Nephron progenitor cell (in vitro differentiated cells): ENCODE measurements around the gene CLN5.
A peak's percentile ranks its signal among the peaks of the same experiment; 100 is the strongest.

Experiments used
- DNase-seq: peaks from one replicate; pipeline ENCODE4 v3.0.0; 2021
- H3K27ac Mint-ChIP-seq: 2 replicates; pipeline ENCODE4 v1.8.0; 2021; ENCODE audit warnings: mild to moderate bottlenecking, moderate library complexity, mixed read lengths
- H3K27me3 Mint-ChIP-seq: 2 replicates; pipeline ENCODE4 v1.8.0; 2021; ENCODE audit warnings: mild to moderate bottlenecking, low read depth, mixed read lengths; ENCODE audit not compliant: poor library complexity
- H3K36me3 Mint-ChIP-seq: 2 replicates; pipeline ENCODE4 v1.8.0; 2021; ENCODE audit warnings: low read depth, mixed read lengths
- H3K4me1 Mint-ChIP-seq: 2 replicates; pipeline ENCODE4 v1.8.0; 2021; ENCODE audit warnings: mixed read lengths
- H3K4me3 Mint-ChIP-seq: 2 replicates; pipeline ENCODE4 v1.8.0; 2021; ENCODE audit warnings: mild to moderate bottlenecking, moderate library complexity, mixed read lengths
- H3K9me3 Mint-ChIP-seq: 2 replicates; pipeline ENCODE4 v1.8.0; 2021; ENCODE audit warnings: mild to moderate bottlenecking, moderate library complexity, mixed read lengths
- TF ChIP-seq, protein P1 (sequence below): fragments of 200-600 bp; sonication (generic); IDR thresholded peaks from 2 replicates; pipeline ENCODE4 v1.5.0; 2021; ENCODE audit warnings: antibody characterized with exemption

The CLN5 gene

DNA sequence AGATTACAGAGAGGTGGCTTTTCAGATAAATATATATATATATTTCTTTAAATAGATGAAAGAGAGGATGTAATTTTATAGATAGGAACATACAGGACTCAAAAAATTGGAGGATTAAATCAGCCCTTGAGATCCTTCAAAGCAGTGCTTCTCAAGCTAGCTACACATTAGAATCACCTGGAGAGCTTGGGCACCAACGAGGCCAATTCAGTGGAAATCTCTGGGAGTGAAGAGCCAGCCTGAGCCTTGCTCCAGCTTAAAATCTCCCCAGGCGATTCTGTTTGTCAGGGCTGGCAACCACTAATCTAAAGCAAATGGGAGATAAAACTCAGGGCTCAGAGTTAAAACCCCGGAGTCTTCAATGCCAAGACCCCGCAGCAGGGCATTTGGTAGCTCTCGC, 15.0 kb upstream of the CLN5 start:
- no peak for DNase-seq
- TF ChIP-seq, protein P1, sequence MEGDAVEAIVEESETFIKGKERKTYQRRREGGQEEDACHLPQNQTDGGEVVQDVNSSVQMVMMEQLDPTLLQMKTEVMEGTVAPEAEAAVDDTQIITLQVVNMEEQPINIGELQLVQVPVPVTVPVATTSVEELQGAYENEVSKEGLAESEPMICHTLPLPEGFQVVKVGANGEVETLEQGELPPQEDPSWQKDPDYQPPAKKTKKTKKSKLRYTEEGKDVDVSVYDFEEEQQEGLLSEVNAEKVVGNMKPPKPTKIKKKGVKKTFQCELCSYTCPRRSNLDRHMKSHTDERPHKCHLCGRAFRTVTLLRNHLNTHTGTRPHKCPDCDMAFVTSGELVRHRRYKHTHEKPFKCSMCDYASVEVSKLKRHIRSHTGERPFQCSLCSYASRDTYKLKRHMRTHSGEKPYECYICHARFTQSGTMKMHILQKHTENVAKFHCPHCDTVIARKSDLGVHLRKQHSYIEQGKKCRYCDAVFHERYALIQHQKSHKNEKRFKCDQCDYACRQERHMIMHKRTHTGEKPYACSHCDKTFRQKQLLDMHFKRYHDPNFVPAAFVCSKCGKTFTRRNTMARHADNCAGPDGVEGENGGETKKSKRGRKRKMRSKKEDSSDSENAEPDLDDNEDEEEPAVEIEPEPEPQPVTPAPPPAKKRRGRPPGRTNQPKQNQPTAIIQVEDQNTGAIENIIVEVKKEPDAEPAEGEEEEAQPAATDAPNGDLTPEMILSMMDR, result no peak
- no peak overlapping the region for H3K27ac Mint-ChIP-seq
- H3K36me3 Mint-ChIP-seq, result no peaks in the 10 kb centered on the region
- peaks cover 25% of the 10 kb centered on the region for H3K27me3 Mint-ChIP-seq
- H3K4me3 Mint-ChIP-seq, result no peak overlapping the region
- H3K4me1 Mint-ChIP-seq, result peaks cover 16% of the 10 kb centered on the region
- H3K9me3 Mint-ChIP-seq, result peaks cover 5% of the 10 kb centered on the region

DNA sequence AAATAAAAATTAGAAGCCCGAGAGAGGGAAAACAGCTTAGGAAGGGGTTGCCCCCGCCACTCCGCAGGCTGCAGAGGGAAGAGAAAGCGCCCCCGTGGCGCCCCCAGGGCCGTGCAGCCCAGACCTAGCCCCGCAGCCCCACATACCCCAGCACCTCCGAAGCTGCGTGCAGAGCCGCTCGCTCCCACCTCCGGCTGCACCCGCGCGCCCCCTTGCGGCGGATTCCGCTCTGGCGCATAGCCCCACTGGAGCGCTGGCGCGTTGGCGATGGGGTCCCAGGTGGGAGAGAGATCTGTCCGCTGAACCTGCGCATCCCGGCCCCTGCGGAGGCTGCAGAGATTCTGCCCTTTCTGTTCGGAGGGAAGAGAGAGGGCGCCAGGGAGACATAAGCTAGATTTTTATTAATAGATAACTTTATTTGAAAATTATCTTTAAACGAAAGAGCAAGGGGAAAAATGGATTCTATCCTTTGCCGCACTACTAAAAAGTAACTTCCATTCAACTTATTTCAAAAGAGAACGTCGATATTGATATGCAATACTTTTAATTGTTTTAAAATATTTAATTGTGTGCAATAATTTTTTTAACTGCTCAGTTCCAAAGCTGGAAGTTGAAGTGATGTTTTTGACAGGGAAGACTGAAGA, 11.7 kb upstream of the CLN5 start:
- Mint-ChIP-seq H3K27me3 (peaks cover 35% of the 10 kb centered on the region), H3K27ac (no peak overlapping the region), H3K9me3 (no peaks in the 10 kb centered on the region), H3K4me3 (no peak overlapping the region), H3K4me1 (peaks cover 6% of the 10 kb centered on the region), H3K36me3 (no peaks in the 10 kb centered on the region)
- TF ChIP-seq, protein P1, result peak; percentile 95
- DNase-seq, result peak; percentile 96

DNA sequence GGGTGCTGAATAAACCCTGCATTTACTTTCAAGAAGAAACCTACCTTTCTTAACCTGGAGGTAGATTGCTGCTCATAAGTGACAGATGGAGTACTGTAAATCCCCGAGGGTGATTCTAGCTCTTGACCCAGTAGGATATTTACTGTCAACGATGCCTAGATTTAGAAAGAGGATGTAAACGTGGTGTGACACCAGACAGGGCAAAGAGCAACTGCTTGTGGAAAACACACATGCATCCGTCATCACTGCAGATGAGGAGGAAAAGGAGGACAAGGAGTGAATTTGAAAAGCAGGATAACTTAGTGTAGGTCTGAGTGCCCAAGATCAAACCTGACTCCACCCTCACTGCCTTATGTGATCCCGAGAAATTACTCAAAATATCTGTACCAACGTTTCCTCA, 9.8 kb upstream of the CLN5 start:
- Mint-ChIP-seq H3K36me3 (no peaks in the 10 kb centered on the region), H3K4me3 (no peak overlapping the region), H3K4me1 (no peaks in the 10 kb centered on the region), H3K27me3 (peaks cover 52% of the 10 kb centered on the region), H3K9me3 (no peaks in the 10 kb centered on the region), H3K27ac (no peak overlapping the region)
- no peak for DNase-seq
- TF ChIP-seq, protein P1, result no peak

DNA sequence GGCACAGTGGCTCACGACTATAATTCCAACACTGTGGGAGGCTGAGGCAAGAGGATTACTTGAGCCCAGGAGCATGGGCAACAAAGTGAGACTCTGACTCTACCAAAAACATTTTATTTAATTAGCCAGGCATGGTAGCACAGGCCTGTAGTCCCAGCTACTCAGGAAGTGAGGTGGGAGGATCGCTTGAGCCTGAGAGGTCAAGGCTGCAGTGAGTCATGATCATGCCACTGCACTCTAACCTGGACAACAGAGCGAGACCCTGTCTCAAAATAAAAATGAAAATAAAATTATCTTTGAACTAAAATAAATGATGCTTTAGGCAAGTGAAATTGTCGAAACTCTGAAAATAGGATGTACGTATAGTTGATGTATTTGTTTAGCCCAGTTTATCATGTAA, 8.2 kb upstream of the CLN5 start:
- Mint-ChIP-seq H3K27me3 (peaks cover 59% of the 10 kb centered on the region), H3K27ac (no peak overlapping the region), H3K36me3 (no peaks in the 10 kb centered on the region), H3K9me3 (no peaks in the 10 kb centered on the region), H3K4me3 (no peak overlapping the region), H3K4me1 (no peaks in the 10 kb centered on the region)
- TF ChIP-seq, protein P1, result no peak
- no peak for DNase-seq

DNA sequence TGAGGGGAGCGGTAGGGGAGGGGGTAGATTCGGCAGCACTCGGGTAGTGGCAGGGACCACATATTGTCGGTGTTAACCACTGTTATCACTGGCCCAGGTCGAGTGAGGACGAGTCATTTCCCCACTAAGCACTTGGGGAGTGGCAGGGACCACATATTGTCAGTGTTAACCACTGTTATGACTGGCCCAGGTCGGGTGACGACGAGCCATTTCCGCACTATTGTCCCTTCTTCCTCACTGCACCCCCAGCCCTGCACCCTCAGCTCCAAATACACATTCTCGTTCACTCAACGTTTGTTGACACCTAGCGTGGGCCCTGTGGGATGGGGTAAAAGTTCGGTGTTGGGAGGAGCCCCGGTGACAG, 467 bp upstream of the CLN5 start:
- Mint-ChIP-seq H3K27ac (no peak overlapping the region), H3K27me3 (peaks cover 23% of the 10 kb centered on the region), H3K9me3 (no peaks in the 10 kb centered on the region), H3K4me1 (peaks cover 31% of the 10 kb centered on the region), H3K36me3 (peaks cover 3% of the 10 kb centered on the region), H3K4me3 (peak overlapping the region; percentile 99)
- DNase-seq, result no peak
- TF ChIP-seq, protein P1, result no peak

DNA sequence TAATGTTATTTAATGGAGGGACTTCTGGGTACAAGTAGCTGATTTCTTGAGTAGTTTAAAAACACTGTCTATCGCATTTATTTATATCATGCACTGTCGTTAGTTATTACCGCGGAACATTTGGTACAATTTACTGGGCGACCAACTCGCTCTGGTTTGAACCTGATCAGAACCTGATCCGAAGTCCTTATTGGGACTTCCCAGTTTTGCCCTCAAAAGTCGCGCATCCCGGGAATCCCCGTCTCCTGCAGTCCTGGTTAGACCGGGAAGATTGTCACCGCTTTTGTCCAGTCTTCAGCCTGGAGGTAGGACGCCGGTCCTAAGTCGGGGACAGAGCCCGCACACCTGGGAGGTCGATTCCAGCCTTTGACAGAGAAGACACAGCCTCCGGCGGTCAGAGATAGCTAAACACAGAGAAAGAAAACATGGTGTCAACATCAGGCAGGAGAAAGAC, 694 bp downstream of the CLN5 start:
- Mint-ChIP-seq H3K27ac (peak overlapping the region; percentile 97), H3K9me3 (no peaks in the 10 kb centered on the region), H3K4me3 (peak overlapping the region; percentile 99), H3K36me3 (peaks cover 14% of the 10 kb centered on the region), H3K27me3 (peaks cover 17% of the 10 kb centered on the region), H3K4me1 (peaks cover 31% of the 10 kb centered on the region)
- TF ChIP-seq, protein P1, result no peak
- DNase-seq, result peak; percentile 21
